Subcutaneous abdominal adipose tissue (tissue), 5 donors: ENCODE data around the gene GJD4.
A peak's percentile ranks its signal among the peaks of the same experiment; 100 is the strongest.

ENCODE experiments used
- H3K27ac ChIP-seq: one replicate; pipeline ENCODE4 v1.7.0; 2013; ENCODE audit warnings: low read depth, mild to moderate bottlenecking, inconsistent platforms, low read length, moderate library complexity
- H3K27me3 ChIP-seq, 5 donors: one replicate each; pipeline ENCODE4 v1.7.0; 2013; ENCODE audit warnings: low read length in 5 of 5, inconsistent platforms in 1 of 5; ENCODE audit not compliant: control insufficient read depth in 5 of 5, insufficient read depth in 4 of 5
- H3K36me3 ChIP-seq, 5 donors: one replicate each; pipeline ENCODE4 v1.7.0; 2013; ENCODE audit warnings: low read length in 5 of 5; ENCODE audit not compliant: control insufficient read depth in 5 of 5, insufficient read depth in 5 of 5
- H3K4me1 ChIP-seq, 5 donors: one replicate each; pipeline ENCODE4 v1.7.0; 2013; ENCODE audit warnings: low read length in 5 of 5, mild to moderate bottlenecking in 3 of 5, moderate library complexity in 1 of 5; ENCODE audit not compliant: control insufficient read depth in 5 of 5, insufficient read depth in 5 of 5
- H3K4me3 ChIP-seq, 5 donors: one replicate each; pipeline ENCODE4 v1.7.0; 2013; ENCODE audit warnings: low read length in 5 of 5, low read depth in 1 of 5
- H3K9ac ChIP-seq, 5 donors: one replicate each; pipeline ENCODE4 v1.7.0; 2013; ENCODE audit warnings: low read length in 5 of 5, mild to moderate bottlenecking in 4 of 5, moderate library complexity in 3 of 5
- H3K9me3 ChIP-seq, 5 donors: one replicate each; pipeline ENCODE4 v1.7.0; 2013; ENCODE audit warnings: low read length in 5 of 5; ENCODE audit not compliant: control insufficient read depth in 5 of 5
- donor health status: healthy.
- donor health status: healthy.
- donor health status: healthy.
- donor health status: healthy.
- donor health status: healthy.

GJD4 gene

GRCh38 chr10:35642793-35643114, 37.6 kb downstream of the GJD4 start:
- peak overlapping the region in 2 of 5 donors; percentile 62 to 66 for H3K9ac ChIP-seq
- peaks cover 0 to 4% (median 0%) of the 10 kb centered on the region in 5 donors for H3K9me3 ChIP-seq
- H3K4me3 ChIP-seq, result peak overlapping the region; percentile 61 to 92 (median 86)
- H3K36me3 ChIP-seq, result peaks cover 0 to 5% (median 0%) of the 10 kb centered on the region in 5 donors
- peaks cover 0 to 48% (median 43%) of the 10 kb centered on the region in 5 donors for H3K4me1 ChIP-seq
- peaks cover 0 to 2% (median 0%) of the 10 kb centered on the region in 5 donors for H3K27me3 ChIP-seq
- no peak overlapping the region for H3K27ac ChIP-seq

- Histone ChIP-seq H3K27me3 (peaks cover 0 to 2% (median 0%) of the 10 kb centered on the region in 5 donors), H3K27ac (peak overlapping the region; percentile 67), H3K4me3 (peak overlapping the region; percentile 83 to 92 (median 86)), H3K36me3 (peaks cover 0 to 5% (median 0%) of the 10 kb centered on the region in 5 donors), H3K9ac (peak overlapping the region; percentile 38 to 66 (median 62)), H3K4me1 (peaks cover 0 to 48% (median 40%) of the 10 kb centered on the region in 5 donors), H3K9me3 (peaks cover 0 to 4% (median 0%) of the 10 kb centered on the region in 5 donors)
Observed at GRCh38 chr10:35643151-35644049, 38.3 kb downstream of the GJD4 start.

GRCh38 chr10:35644050-35644950, 39.2 kb downstream of the GJD4 start:
- Histone ChIP-seq H3K27me3 (peaks cover 0 to 2% (median 0%) of the 10 kb centered on the region in 5 donors), H3K4me1 (peaks cover 0 to 45% (median 40%) of the 10 kb centered on the region in 5 donors), H3K9ac (peak overlapping the region in 4 of 5 donors; percentile 38 to 66 (median 60)), H3K9me3 (peaks cover 0 to 4% (median 0%) of the 10 kb centered on the region in 5 donors), H3K27ac (peak overlapping the region; percentile 67), H3K36me3 (peaks cover 0 to 5% (median 0%) of the 10 kb centered on the region in 5 donors), H3K4me3 (peak overlapping the region; percentile 83 to 92 (median 86))

GRCh38 chr10:35650894-35651293, 45.8 kb downstream of the GJD4 start:
- H3K36me3 ChIP-seq, result no peaks in the 10 kb centered on the region
- H3K9me3 ChIP-seq, result peaks cover 0 to 4% (median 0%) of the 10 kb centered on the region in 5 donors
- no peak overlapping the region for H3K9ac ChIP-seq
- no peak overlapping the region for H3K4me3 ChIP-seq
- H3K4me1 ChIP-seq, result no peaks in the 10 kb centered on the region
- H3K27me3 ChIP-seq, result no peaks in the 10 kb centered on the region
- no peak overlapping the region for H3K27ac ChIP-seq

GRCh38 chr10:35652824-35653223, 47.7 kb downstream of the GJD4 start:
- no peaks in the 10 kb centered on the region for H3K36me3 ChIP-seq
- no peaks in the 10 kb centered on the region for H3K27me3 ChIP-seq
- no peaks in the 10 kb centered on the region for H3K9me3 ChIP-seq
- H3K4me1 ChIP-seq, result no peaks in the 10 kb centered on the region
- no peak overlapping the region for H3K27ac ChIP-seq
- H3K9ac ChIP-seq, result no peak overlapping the region
- no peak overlapping the region for H3K4me3 ChIP-seq

- no peak overlapping the region for H3K4me3 ChIP-seq
- no peak overlapping the region for H3K27ac ChIP-seq
- H3K9me3 ChIP-seq, result no peaks in the 10 kb centered on the region
- no peaks in the 10 kb centered on the region for H3K4me1 ChIP-seq
- H3K36me3 ChIP-seq, result no peaks in the 10 kb centered on the region
- H3K27me3 ChIP-seq, result no peaks in the 10 kb centered on the region
- no peak overlapping the region for H3K9ac ChIP-seq
Observed at GRCh38 chr10:35657621-35658020, 52.5 kb downstream of the GJD4 start.
